Frontal cortex (tissue), 4 donors: ENCODE measurements around the gene ADAM20. TPM values are rescaled to one million over a fixed set of nuclear protein-coding genes. Genes with fewer than 3 reads are reported as not detected.

Experiments used
- DNase-seq, 2 donors: peaks; one replicate each; pipeline ENCODE4 v3.0.0; 2012; ENCODE audit warnings: low spot score in 2 of 2
- FAIRE-seq: peaks from 2 replicates; lab custom pipeline; 2012; peaks lifted over from hg19 to GRCh38; lab: Jason Lieb, UNC
- small RNA-seq: library from RNA; depleted of rRNA; stranded (forward); fragments of <200 nt; gene quantifications from one replicate; pipeline ENCODE3, GENCODE V24; 2014
- total RNA-seq: library from RNA; depleted of rRNA; stranded (reverse); fragments of >200 nt; gene quantifications from one replicate; pipeline ENCODE4 v1.2.3, GENCODE V29; 2014
- donor health status: control.
- donor health status: control.
- donor health status: control.

Gene ADAM20
- total RNA-seq, 1 donor from 2014 or later, result 1.6 TPM

DNA sequence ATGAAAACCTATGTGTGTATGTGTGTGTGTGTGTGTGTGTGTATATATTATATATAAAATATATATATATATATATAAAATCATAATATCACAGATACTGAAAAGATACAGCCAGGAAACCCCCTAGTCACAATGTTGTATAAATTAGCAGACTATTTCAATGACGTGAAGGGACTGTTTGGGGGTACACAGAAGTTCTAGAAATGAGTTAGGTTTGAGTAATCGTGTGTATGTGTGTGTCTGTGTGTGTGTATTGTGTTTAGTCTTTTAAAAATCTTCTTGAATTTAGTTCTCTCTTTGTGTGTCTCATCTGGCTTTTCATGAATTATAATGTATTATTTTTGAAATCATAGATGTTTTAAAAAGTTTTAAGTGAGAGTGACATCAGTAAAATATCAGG lies 61.0 kb downstream of the ADAM20 start:
- FAIRE-seq (no peak), DNase-seq (no peak)

Small RNAs within 50 kb of the gene (small RNA-seq; reads per million reads assigned to genes)
- not detected for gene RNU6-659P

Other genes starting within 250 kb of the ADAM20 start
- 53.4 TPM for gene COX16, start 175.3 kb downstream of the ADAM20 start, total RNA-seq
- gene SYNJ2BP, start 117.9 kb downstream of the ADAM20 start, total RNA-seq, result 25.3 TPM
- under 0.01 TPM for gene ADAM21, start 82.8 kb downstream of the ADAM20 start, total RNA-seq
- gene MED6, start 65.7 kb upstream of the ADAM20 start, total RNA-seq, result 49.7 TPM
- gene TTC9, start 106.9 kb upstream of the ADAM20 start, total RNA-seq, result 14.7 TPM